GM23338 (cell line): ENCODE data around the gene PHAF1.

Source experiments
- CREB1 ChIP-seq: fragments of 250-450 bp; sonication (Bioruptor Pico); IDR thresholded peaks from 2 replicates; pipeline ENCODE4 v1.5.0; 2020; ENCODE audit warnings: low read depth, mild to moderate bottlenecking, moderate library complexity
- EZH2 ChIP-seq: fragments of 200-600 bp; sonication (generic); IDR thresholded peaks from one replicate; pipeline ENCODE4 v1.8.0; 2017; ENCODE audit warnings: antibody characterized with exemption, mild to moderate bottlenecking, low read depth; ENCODE audit not compliant: unreplicated experiment
- EZH2phosphoT487 ChIP-seq: fragments of 200-600 bp; sonication (generic); IDR thresholded peaks from one replicate; pipeline ENCODE4 v1.8.1; 2018; ENCODE audit warnings: antibody characterized with exemption; ENCODE audit not compliant: unreplicated experiment
- POLR2AphosphoS5 ChIP-seq: IDR thresholded peaks from 2 replicates; pipeline ENCODE4 v1.6.1; 2016; ENCODE audit warnings: antibody characterized with exemption, low read depth
- TF ChIP-seq, protein P1 (sequence below), 2 experiments: fragments of 200-600 bp in 1 of 2; sonication (generic) in 1 of 2; conservative IDR thresholded peaks; 2 replicates each; pipeline versions ENCODE4 v1.5.1 to v1.6.1; 2016 to 2017; ENCODE audit warnings: antibody characterized with exemption in 2 of 2, low read depth in 2 of 2, mild to moderate bottlenecking in 2 of 2, moderate library complexity in 1 of 2

- TF ChIP-seq, protein P1, sequence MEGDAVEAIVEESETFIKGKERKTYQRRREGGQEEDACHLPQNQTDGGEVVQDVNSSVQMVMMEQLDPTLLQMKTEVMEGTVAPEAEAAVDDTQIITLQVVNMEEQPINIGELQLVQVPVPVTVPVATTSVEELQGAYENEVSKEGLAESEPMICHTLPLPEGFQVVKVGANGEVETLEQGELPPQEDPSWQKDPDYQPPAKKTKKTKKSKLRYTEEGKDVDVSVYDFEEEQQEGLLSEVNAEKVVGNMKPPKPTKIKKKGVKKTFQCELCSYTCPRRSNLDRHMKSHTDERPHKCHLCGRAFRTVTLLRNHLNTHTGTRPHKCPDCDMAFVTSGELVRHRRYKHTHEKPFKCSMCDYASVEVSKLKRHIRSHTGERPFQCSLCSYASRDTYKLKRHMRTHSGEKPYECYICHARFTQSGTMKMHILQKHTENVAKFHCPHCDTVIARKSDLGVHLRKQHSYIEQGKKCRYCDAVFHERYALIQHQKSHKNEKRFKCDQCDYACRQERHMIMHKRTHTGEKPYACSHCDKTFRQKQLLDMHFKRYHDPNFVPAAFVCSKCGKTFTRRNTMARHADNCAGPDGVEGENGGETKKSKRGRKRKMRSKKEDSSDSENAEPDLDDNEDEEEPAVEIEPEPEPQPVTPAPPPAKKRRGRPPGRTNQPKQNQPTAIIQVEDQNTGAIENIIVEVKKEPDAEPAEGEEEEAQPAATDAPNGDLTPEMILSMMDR (conservative IDR thresholded peaks at IDR 0.05; ENCODE audit: low read depth in 2 of 2) = no peak
- no peak for TF ChIP-seq EZH2
- no peak for TF ChIP-seq CREB1 (CRISPR knock-in tag)
- TF ChIP-seq POLR2AphosphoS5 = no peak
- no peak for TF ChIP-seq EZH2phosphoT487
These were observed 772 bp upstream of the PHAF1 start for GRCh38 chr16:67108931-67109406.
